B cell (primary cell): ENCODE data around the gene DDAH1.

Source experiments
- CTCF ChIP-seq: fragments of 200-600 bp; IDR thresholded peaks from one replicate; pipeline ENCODE4 v1.8.0; 2022; ENCODE audit warnings: antibody characterized with exemption, mild to moderate bottlenecking
- EZH2 ChIP-seq: IDR thresholded peaks from 2 replicates; pipeline ENCODE4 v1.6.1; 2012; ENCODE audit warnings: borderline replicate concordance, low read depth, mild to moderate bottlenecking, moderate library complexity, low read length; ENCODE audit not compliant: insufficient read depth, poor library complexity, severe bottlenecking

- TF ChIP-seq CTCF: no peak
- TF ChIP-seq EZH2: no peak
Observed at GRCh38 chr1:85407746-85408377, 57.1 kb downstream of the DDAH1 start.
